Upper lobe of right lung (tissue), 1 donor: ENCODE data around the gene YIPF1. TPM values are rescaled to one million over a fixed set of nuclear protein-coding genes. Genes with fewer than 3 reads are reported as not detected.
A peak's percentile ranks its signal among the peaks of the same experiment; 100 is the strongest.

Source experiments
- ATAC-seq: fragments of 200-7000 bp; cut with Tn5 transposase; one replicate; pipeline ENCODE4 v1.9.1; 2020; ENCODE audit warnings: mild to moderate bottlenecking, moderate library complexity
- DNase-seq: peaks from one replicate; pipeline ENCODE4 v3.0.0-alpha.2; 2020
- H3K27ac ChIP-seq: fragments of 200-600 bp; one replicate; pipeline ENCODE4 v1.8.0; 2022
- H3K27me3 ChIP-seq: fragments of 200-600 bp; one replicate; pipeline ENCODE4 v1.8.0; 2022; ENCODE audit warnings: mild to moderate bottlenecking
- H3K36me3 ChIP-seq: fragments of 200-600 bp; one replicate; pipeline ENCODE4 v1.8.0; 2022
- H3K4me1 ChIP-seq: fragments of 200-600 bp; one replicate; pipeline ENCODE4 v1.8.0; 2022
- H3K4me3 ChIP-seq: fragments of 200-600 bp; one replicate; pipeline ENCODE4 v1.8.0; 2022; ENCODE audit warnings: mild to moderate bottlenecking
- H3K9me3 ChIP-seq: fragments of 200-600 bp; one replicate; pipeline ENCODE4 v1.8.0; 2022
- CTCF ChIP-seq: fragments of 200-600 bp; IDR thresholded peaks from one replicate; pipeline ENCODE4 v1.8.0; 2022; ENCODE audit warnings: antibody characterized with exemption
- intact Hi-C: fragments of 100-400 bp; cut with DNase I; formaldehyde crosslinking; loops from one replicate; pipeline ENCODE4 v1.11.0; 2022
- total RNA-seq: library from RNA; stranded (reverse); fragmentation: NEBNext Ultra II Directional; extraction: Animal tissue kit (Norgen Biotek cat#: 25700); gene quantifications from one replicate; pipeline ENCODE4 v1.2.1, GENCODE V29; 2021
- donor health status: DM: no; HTN: yes; CAD: no; lungs with severe emphysema.

The YIPF1 gene
- total RNA-seq, 1 donor from 2014 or later, result 24.1 TPM

DNA sequence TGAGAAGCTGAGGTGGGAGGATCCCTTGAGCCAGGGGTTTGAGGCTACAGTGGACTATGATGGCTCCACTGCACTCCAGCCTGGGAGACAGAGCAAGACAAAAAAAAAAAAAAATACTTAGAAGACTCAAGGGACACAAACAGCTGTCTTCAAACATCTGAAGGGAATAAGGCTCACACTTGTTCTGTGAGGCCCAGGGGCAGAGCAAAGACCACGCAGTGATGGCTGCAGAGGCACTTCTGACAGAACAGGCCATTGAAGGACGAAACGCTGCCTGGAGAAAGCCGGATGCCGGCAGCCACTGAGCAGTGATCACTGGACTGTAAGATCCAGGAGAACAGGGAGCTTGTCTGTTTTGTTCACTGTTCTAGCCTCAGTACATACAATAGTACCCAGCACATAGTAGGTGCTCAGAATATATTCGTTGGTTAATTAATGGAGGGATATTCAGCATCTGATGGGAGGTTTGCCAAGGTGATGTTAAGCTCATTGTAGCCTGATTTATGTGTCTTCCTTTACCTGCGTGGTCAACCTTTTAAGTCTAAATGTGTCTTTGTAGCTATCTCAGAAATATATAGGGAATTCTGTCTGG is 39.4 kb downstream of the YIPF1 start:
- H3K9me3 ChIP-seq, result no peaks in the 10 kb centered on the region
- intact Hi-C loops, result no loop called here
- no peaks in the 10 kb centered on the region for H3K4me1 ChIP-seq
- H3K36me3 ChIP-seq, result peaks cover 36% of the 10 kb centered on the region
- H3K4me3 ChIP-seq, result no peak overlapping the region
- no peaks in the 10 kb centered on the region for H3K27me3 ChIP-seq
- no peak for DNase-seq
- no peak overlapping the region for H3K27ac ChIP-seq
- TF ChIP-seq CTCF, result no peak
- no peak for ATAC-seq

DNA sequence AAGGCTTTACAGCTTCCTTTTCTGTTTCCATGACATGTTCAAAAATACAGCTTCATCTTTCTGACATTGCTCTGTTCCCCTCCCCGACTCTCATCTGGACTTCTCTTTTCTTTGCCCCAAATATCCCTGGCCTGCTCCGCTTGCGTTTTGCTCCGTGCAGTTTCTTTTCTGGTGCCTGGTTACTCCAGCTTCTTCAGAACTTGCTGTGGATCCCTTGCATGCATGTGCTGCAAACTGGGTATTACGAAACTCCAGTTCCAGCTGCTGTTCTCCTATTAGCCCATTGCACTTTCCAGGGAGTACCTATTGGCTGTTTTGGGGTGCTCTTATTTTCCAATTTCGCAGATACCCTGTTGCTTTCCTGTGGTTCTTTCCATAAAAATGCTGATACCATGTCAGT is 41.6 kb downstream of the YIPF1 start:
- TF ChIP-seq CTCF, result no peak
- intact Hi-C loops, result no loop called here
- Histone ChIP-seq H3K27ac (no peak overlapping the region), H3K4me1 (no peaks in the 10 kb centered on the region), H3K36me3 (peaks cover 14% of the 10 kb centered on the region), H3K27me3 (no peaks in the 10 kb centered on the region), H3K9me3 (no peaks in the 10 kb centered on the region), H3K4me3 (no peak overlapping the region)
- no peak for DNase-seq
- ATAC-seq, result no peak

DNA sequence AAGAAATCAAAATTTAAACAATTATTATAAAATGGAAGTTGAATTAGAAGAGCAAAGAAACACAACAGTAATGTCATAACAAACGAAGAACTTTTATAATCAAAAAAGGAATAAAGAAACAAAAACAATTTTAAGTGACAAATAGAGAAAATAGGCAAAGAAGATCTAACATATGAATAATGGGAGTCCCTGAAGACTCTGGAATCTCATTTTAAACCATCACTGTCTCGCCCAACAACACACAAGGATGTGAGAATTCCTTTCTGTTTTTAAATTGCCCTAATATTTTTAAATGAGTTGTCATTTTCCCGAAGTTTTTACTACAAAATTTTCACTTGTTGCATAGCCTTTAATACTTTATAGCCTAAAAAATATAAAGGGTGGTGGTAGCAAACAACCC is 47.2 kb downstream of the YIPF1 start:
- no peaks in the 10 kb centered on the region for H3K27me3 ChIP-seq
- H3K36me3 ChIP-seq, result no peaks in the 10 kb centered on the region
- no peaks in the 10 kb centered on the region for H3K9me3 ChIP-seq
- TF ChIP-seq CTCF, result no peak
- intact Hi-C loops, result no loop called here
- H3K27ac ChIP-seq, result no peak overlapping the region
- H3K4me1 ChIP-seq, result peaks cover under 1% of the 10 kb centered on the region
- ATAC-seq, result no peak
- no peak overlapping the region for H3K4me3 ChIP-seq
- DNase-seq, result no peak

- Histone ChIP-seq H3K9me3 (no peaks in the 10 kb centered on the region), H3K27ac (peak overlapping the region; percentile 98), H3K36me3 (no peaks in the 10 kb centered on the region), H3K27me3 (no peaks in the 10 kb centered on the region), H3K4me1 (peaks cover 10% of the 10 kb centered on the region), H3K4me3 (peak overlapping the region; percentile 84)
- no peak for TF ChIP-seq CTCF
- ATAC-seq (no peak), DNase-seq (no peak)
- intact Hi-C loops, result no loop called here
Observed at GRCh38 chr1:53838654-53838974, 51.0 kb downstream of the YIPF1 start.

GRCh38 chr1:53837924-53838653 is 51.5 kb downstream of the YIPF1 start, which contains the start of gene NDC1:
NDC1 (minus strand) TSS chr1:53838296; CDS start chr1:53838261, 35 bp downstream.
- H3K27me3 ChIP-seq, result no peaks in the 10 kb centered on the region
- intact Hi-C loops, result no loop called here
- peak; percentile 95 for DNase-seq
- ATAC-seq, result peak; percentile 99
- peak within 1 kb of the TSS; percentile 84 for H3K4me3 ChIP-seq
- no peaks in the 10 kb centered on the region for H3K9me3 ChIP-seq
- H3K27ac ChIP-seq, result peak within 1 kb of the TSS; percentile 98
- no peak for TF ChIP-seq CTCF
- H3K4me1 ChIP-seq, result peaks cover 10% of the 10 kb centered on the region
- H3K36me3 ChIP-seq, result no peaks in the 10 kb centered on the region

- ATAC-seq, result no peak
- intact Hi-C loops, result no loop called here
- no peaks in the 10 kb centered on the region for H3K9me3 ChIP-seq
- peaks cover 10% of the 10 kb centered on the region for H3K4me1 ChIP-seq
- DNase-seq, result no peak
- no peak for TF ChIP-seq CTCF
- H3K27ac ChIP-seq, result peak overlapping the region; percentile 98
- H3K36me3 ChIP-seq, result no peaks in the 10 kb centered on the region
- H3K27me3 ChIP-seq, result no peaks in the 10 kb centered on the region
- peak overlapping the region; percentile 84 for H3K4me3 ChIP-seq
Observed at GRCh38 chr1:53837646-53837923, 52.0 kb downstream of the YIPF1 start.
